Measurements from ENCODE around the gene ZP3.
"Not testable (repeated sequence)": the region's sequence is repeated elsewhere in the genome, so short reads cannot be mapped to it uniquely, and the experiment has no call there.

Gene ZP3

DNA sequence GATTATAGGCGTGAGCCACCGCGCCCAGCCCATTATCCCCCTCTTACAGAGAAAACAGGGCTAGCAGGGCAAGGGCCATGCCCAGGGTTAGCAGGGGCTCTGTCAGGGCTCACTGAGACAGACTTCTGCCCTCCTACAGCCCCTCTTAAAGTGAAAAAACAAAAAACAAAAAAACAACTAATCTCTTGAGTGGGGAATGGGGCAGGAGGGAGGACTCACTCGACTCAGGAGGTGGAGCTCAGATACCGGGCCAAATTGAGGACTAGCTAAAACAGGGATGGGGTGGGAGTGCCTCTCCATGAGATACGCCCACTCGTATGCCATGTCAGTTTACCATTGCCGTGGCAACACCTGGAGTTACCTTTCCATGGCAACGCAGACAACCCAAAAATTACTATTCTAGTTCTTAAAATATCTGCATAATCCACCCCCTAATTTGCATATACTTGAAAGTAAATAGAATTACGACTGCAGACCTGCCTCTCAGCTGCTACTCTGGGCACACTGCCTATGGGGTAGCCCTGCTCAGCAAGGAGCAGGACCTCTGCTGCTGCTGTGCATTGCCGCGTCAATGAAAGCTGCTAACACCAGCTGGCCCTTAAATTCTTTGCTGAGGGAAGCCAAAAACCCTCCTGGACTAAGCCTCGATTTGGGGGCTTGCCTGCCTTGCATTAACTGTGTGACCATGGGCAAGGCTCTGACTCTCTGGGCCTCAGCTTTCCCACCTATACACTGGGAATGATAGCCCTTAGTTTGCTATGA is 28.6 kb upstream of the ZP3 start:
- 0 out of 2 replicates have a peak overlapping the region, but pooled peaks have one; percentile 15 for H3K9ac ChIP-seq (ENCODE audit: low read depth, low read length)

DNA sequence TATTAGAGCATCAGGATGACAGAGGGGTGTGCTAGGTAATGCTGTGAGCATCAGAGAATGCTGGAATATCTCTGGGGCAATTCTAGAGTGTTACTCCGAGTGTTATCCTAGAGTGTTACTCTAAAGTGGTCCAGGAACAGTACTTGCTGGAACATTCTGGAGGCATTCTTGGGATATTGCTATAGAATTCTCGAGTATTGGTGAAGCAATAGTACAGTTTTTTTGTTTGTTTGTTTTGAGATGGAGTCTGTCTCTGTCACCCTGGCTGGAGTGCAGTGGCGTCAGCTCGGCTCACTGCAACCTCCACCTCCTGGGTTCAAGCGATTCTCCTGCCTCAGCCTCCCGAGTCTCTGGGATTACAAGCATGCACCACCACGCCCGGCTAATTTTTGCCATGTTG is 27.9 kb upstream of the ZP3 start:
- Histone ChIP-seq H3K4me1 (ENCODE audit: insufficient read depth, low read length) (peaks cover 25% of the 10 kb centered on the region), H3K36me3 (ENCODE audit: insufficient read depth, low read length) (no peaks in the 10 kb centered on the region), H3K9me3 (ENCODE audit: control insufficient read depth, insufficient read depth, low read length) (no peaks in the 10 kb centered on the region), H3K9ac (ENCODE audit: low read depth, low read length) (no peak overlapping the region)

More for the DNA sequence above, 28.6 kb upstream of the ZP3 start:
- Histone ChIP-seq H3K4me1 (ENCODE audit: insufficient read depth, low read length) (peaks cover 25% of the 10 kb centered on the region), H3K9me3 (ENCODE audit: control insufficient read depth, insufficient read depth, low read length) (no peaks in the 10 kb centered on the region), H3K36me3 (ENCODE audit: insufficient read depth, low read length) (no peaks in the 10 kb centered on the region)

DNA sequence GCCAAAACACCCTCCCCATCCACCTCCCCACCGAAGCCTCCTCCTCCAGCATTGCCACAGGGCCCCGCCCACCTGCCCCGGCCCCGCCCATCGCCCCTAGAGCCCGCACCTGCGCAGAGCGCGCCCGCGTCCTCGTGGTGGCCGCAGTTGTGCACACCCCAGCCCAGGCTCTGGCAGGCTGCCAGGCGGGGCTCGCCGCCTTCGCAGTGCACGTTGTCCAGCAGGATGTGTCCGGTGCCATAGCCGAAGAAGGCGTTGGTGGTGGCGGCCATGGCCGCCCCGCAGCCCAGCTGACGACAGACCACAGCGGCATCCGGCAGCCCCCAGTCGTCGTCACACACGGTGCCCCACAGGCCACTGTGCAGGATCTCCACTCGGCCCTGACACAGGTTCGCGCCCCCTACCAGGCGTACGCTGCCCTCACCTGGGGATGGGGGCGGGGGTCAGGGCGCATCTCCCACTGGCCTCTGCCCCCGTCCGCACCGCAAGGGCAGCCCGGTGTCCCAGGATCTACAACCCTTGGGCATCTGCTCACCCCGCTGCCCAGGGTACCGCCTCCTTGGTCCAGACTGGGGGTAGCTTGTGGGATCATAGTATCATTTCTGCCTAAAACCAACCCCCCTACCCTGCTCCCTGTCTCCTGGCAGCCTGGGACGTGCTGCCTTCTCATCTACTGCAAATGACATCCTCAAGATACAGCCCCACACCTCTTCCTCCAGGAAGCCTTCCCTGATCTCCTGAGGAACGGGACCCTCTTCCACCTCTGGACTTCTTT is 27.2 kb upstream of the ZP3 start:
- no peaks in the 10 kb centered on the region for H3K9me3 ChIP-seq (ENCODE audit: control insufficient read depth, insufficient read depth, low read length)
- H3K9ac ChIP-seq (ENCODE audit: low read depth, low read length), result peak overlapping the region; percentile 33; the same call in 1 of the 2 replicates
- no peaks in the 10 kb centered on the region for H3K36me3 ChIP-seq (ENCODE audit: insufficient read depth, low read length)
- peaks cover 24% of the 10 kb centered on the region for H3K4me1 ChIP-seq (ENCODE audit: insufficient read depth, low read length)

DNA sequence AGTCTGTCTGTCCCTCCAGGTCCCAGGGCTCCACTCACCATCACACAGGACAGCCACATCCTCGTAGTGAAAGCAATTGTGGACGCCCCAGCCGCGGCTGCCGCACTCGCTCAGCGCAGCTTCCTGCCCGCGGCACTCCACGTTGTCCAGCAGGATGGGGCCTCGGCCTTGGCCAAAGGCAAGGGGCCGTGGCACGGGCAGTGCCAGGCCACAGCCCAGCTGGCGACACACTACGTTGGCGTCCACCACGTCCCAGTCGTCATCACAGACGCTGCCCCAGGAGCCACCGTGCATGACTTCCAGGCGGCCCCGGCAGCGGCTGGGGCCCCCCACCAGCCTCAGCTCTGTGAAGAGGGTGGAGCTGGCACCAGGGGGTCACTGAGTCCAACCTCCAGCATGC is 24.5 kb upstream of the ZP3 start:
- no peaks in the 10 kb centered on the region for H3K9me3 ChIP-seq (ENCODE audit: control insufficient read depth, insufficient read depth, low read length)
- H3K36me3 ChIP-seq (ENCODE audit: insufficient read depth, low read length), result no peaks in the 10 kb centered on the region
- peaks cover 23% of the 10 kb centered on the region for H3K4me1 ChIP-seq (ENCODE audit: insufficient read depth, low read length)
- no peak overlapping the region for H3K9ac ChIP-seq (ENCODE audit: low read depth, low read length)

DNA sequence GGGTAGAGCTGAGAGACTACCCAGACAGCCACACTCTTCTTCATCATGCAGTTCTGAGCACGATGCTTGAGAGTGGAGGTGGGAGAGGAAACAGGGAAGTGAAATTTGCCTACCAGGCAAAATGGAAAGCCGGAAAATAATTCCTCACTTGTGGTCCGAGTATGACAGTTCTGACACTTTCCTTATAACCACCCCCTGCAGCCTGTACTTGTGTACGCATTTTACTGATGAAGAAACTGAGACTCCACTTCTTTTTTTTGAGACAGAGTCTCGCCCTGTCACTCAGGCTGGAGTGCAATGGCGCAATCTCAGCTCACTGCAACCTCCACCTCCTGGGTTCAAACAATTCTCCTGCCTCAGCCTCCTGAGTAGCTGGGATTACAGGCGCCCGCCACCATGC is 21.7 kb upstream of the ZP3 start:
- not testable (repeated sequence) for H3K36me3 ChIP-seq (ENCODE audit: insufficient read depth, low read length); H3K4me1 ChIP-seq (ENCODE audit: insufficient read depth, low read length); H3K9ac ChIP-seq (ENCODE audit: low read depth, low read length); H3K9me3 ChIP-seq (ENCODE audit: control insufficient read depth, insufficient read depth, low read length)

DNA sequence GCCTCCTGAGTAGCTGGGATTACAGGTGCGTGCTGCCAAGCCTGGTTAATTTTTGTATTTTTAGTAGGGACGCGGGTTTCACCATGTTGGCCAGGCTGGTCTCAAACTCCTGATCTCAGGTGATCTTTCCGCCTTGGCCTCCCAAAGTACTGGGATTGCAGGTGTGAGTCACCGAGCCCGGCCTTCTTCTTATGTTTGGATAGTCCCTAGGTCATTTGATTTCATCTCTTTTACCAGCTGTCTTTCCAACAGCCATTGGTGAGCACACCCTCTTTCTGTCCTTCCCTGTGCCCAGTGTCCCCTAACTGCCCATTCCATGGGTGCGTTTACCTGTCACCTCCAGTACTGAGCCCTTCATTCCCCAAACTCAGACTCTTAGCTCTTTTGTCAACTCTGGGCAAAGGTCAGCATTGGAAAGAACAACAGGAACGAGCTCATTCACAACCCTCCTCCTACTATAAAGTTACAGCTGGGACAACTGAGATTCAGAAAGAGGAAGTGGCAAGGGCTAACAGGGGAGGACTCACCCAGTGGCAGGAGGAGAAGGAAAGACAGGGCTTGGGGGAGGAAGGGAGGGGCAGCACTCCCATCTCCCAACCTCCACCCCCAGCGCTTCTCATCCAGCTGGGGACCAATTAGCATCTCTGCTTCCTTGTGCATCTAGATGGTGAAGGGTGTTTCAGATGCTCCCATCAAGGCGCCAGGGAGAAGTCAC is 20.8 kb upstream of the ZP3 start:
- Histone ChIP-seq H3K4me1 (ENCODE audit: insufficient read depth, low read length) (peaks cover 6% of the 10 kb centered on the region; the same call in 1 of the 2 replicates), H3K9ac (ENCODE audit: low read depth, low read length) (no peak overlapping the region), H3K9me3 (ENCODE audit: control insufficient read depth, insufficient read depth, low read length) (no peaks in the 10 kb centered on the region), H3K36me3 (ENCODE audit: insufficient read depth, low read length) (no peaks in the 10 kb centered on the region)

DNA sequence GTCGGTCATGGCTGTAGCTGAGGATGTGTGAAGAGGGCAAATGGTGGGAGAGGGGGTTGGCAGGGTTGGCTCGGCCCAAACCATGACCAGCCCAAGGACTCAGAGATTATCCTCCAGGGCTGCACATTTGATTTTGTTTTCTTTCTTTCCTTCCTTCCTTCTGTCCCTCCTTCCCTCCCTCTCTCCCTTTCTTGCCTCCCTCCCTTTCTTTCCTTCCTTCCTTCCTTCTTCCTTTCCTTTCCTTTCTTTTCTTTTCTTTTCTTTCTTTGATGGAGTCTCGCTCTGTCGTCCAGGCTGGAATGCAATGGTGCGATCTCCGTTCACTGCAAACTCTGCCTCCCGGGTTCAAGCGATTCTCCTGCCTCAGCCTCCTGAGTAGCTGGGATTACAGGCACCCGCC is 19.0 kb upstream of the ZP3 start:
- H3K36me3 ChIP-seq (ENCODE audit: insufficient read depth, low read length), result no peaks in the 10 kb centered on the region
- H3K9me3 ChIP-seq (ENCODE audit: control insufficient read depth, insufficient read depth, low read length), result no peaks in the 10 kb centered on the region
- no peak overlapping the region for H3K9ac ChIP-seq (ENCODE audit: low read depth, low read length)
- peaks cover 6% of the 10 kb centered on the region; the same call in 1 of the 2 replicates for H3K4me1 ChIP-seq (ENCODE audit: insufficient read depth, low read length)

DNA sequence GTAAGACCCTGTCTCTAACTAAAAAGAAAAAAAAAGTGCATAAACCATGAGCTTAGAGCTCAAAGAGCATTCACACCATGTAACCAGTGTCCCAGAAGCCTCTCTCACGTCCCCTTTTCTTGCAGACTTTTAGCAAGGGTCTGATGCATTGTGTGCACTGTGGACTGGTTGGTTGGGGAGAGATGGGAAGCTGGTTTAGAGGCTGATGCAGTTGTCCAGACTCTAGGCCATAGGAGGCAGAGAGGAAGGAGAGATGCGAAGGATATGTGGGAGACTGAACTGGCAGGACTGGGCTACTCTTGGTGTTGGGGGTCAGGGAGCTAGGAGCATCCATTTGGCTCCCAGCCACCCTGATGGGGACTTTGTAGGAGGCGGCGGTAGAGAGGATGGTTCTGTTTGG is 17.0 kb upstream of the ZP3 start:
- peaks cover 6% of the 10 kb centered on the region; the same call in 1 of the 2 replicates for H3K4me1 ChIP-seq (ENCODE audit: insufficient read depth, low read length)

DNA sequence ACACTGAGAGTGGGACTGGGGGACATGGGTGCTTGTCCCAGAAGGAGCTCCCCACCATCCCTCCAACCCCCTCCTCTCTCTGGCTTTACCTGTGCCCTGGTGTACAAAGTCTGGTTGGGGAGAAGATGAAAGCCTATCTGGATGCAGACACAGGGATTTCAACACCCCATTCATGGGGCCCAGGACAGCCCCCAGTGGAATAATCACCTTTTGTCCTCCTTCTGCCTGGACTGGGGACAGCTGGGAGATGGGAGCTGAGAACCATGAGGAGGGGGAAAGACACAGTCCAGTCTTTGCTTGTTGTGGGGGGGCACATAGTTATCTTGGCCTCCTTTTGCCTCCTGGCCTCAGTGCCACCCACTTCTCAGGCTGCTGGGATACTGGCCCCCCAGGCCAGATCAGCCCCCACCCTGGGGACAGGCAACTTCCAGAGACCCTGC is 16.6 kb upstream of the ZP3 start:
- no peaks in the 10 kb centered on the region for H3K9me3 ChIP-seq (ENCODE audit: control insufficient read depth, insufficient read depth, low read length)
- peak overlapping the region; percentile 52; the same call in 1 of the 2 replicates for H3K9ac ChIP-seq (ENCODE audit: low read depth, low read length)
- H3K36me3 ChIP-seq (ENCODE audit: insufficient read depth, low read length), result no peaks in the 10 kb centered on the region
- peaks cover 6% of the 10 kb centered on the region; the same call in 1 of the 2 replicates for H3K4me1 ChIP-seq (ENCODE audit: insufficient read depth, low read length)

More for the DNA sequence above, 17.0 kb upstream of the ZP3 start:
- Histone ChIP-seq H3K9me3 (ENCODE audit: control insufficient read depth, insufficient read depth, low read length) (no peaks in the 10 kb centered on the region), H3K9ac (ENCODE audit: low read depth, low read length) (no peak overlapping the region), H3K36me3 (ENCODE audit: insufficient read depth, low read length) (no peaks in the 10 kb centered on the region)

DNA sequence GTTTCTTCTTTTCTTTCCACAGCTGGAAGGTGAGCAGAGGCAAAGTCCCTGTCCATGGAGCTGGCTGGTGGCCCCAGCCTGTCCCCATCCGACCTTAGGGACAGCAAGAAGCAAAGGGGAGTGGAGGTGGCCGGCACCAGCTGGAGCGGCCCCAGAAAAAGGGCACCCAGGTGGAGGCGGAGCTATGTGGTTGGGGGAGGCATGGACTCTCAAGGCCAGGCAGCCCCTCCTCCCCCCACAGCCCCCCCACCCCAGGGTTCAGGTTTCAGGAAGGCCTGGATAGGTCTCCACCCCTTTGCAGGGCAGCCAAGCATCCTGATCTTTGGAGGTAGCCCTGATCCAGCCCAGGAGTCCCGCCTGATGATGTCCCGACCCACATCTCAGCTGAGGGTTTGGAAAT is 15.2 kb upstream of the ZP3 start, which contains the start of gene SSC4D:
Gene SSC4D (minus strand): TSS at position 161 of the 400 bp plus-strand sequence. CDS start 5,258 bp downstream, outside the sequence.
- H3K4me1 ChIP-seq (ENCODE audit: insufficient read depth, low read length), result no peaks in the 10 kb centered on the region; the same call in 1 of the 2 replicates
- no peaks in the 10 kb centered on the region for H3K9me3 ChIP-seq (ENCODE audit: control insufficient read depth, insufficient read depth, low read length)
- peak within 1 kb of the TSS; percentile 52; the same call in 1 of the 2 replicates for H3K9ac ChIP-seq (ENCODE audit: low read depth, low read length)
- no peaks in the 10 kb centered on the region for H3K36me3 ChIP-seq (ENCODE audit: insufficient read depth, low read length)

DNA sequence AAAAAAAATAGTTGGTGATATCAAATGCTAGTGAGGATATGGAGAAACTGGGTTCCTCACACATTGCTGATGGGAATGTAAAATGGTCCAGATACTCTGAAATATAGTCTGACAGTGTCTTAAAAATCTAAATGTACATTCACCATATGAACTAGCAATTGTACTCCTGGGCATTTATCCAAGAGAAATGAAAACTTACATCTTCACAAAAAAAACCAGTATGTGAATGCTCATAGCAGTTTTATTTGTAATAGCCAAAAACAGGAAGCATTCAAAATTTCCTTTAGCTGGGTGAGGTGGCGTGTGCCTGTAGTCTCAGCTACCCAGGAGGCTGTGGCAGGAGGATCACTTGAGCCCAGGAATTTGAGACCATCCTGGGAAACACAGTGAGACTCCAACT is 13.1 kb upstream of the ZP3 start:
- Histone ChIP-seq H3K4me1 (ENCODE audit: insufficient read depth, low read length) (no peaks in the 10 kb centered on the region; the same call in 1 of the 2 replicates), H3K9ac (ENCODE audit: low read depth, low read length) (no peak overlapping the region), H3K9me3 (ENCODE audit: control insufficient read depth, insufficient read depth, low read length) (no peaks in the 10 kb centered on the region), H3K36me3 (ENCODE audit: insufficient read depth, low read length) (no peaks in the 10 kb centered on the region)

DNA sequence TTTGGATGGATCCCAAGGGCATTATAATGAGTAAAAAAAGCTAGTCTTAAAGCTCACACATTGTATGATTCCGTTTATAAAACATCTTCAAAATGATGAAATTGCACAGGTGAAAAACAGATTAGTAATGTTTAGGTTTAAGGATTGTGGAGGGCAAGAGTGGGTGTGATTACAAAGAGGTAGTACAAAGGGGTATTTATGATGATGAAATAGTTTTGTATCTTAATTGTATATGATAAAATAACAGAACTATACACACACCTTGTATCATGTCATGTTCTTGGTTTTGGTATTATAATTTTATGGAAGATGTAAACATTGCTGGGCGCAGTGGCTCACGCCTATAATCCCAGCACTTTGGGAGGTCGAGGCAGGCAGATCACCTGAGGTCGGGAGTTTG is 12.5 kb upstream of the ZP3 start:
- H3K36me3 ChIP-seq (ENCODE audit: insufficient read depth, low read length), result no peaks in the 10 kb centered on the region
- no peak overlapping the region for H3K9ac ChIP-seq (ENCODE audit: low read depth, low read length)
- H3K4me1 ChIP-seq (ENCODE audit: insufficient read depth, low read length), result no peaks in the 10 kb centered on the region; the same call in 1 of the 2 replicates
- H3K9me3 ChIP-seq (ENCODE audit: control insufficient read depth, insufficient read depth, low read length), result no peaks in the 10 kb centered on the region

DNA sequence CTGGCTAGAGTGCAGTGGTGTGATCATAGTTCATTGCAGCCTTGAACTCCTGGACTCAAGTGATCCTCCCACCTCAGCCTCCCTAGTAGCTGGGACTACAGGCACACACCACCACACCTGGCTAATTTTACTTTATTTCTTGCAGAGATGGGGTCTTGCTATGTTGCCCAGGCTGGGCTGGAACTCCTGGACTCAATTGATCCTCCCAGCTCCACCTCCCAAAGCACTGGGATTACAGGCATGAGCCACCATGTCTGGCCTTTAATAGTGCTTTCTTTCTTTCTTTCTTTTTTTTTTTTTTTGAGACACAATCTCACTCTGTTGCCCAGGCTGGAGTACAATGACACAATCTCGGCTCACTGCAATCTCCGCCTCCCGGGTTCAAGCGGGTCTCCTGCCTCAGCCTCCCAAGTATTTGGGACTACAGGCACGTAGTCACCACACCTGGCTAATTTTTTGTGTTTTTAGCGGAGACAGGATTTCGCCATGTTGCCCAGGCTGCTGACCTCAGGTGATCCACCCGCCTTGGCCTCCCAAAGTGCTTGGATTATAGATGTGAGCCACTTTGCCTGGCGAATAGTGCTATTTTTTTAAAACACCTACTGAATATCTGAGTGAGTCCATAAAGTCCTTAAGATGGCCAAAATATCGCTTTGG is 7.0 kb upstream of the ZP3 start:
- H3K9me3 ChIP-seq (ENCODE audit: control insufficient read depth, insufficient read depth, low read length); H3K9ac ChIP-seq (ENCODE audit: low read depth, low read length); H3K36me3 ChIP-seq (ENCODE audit: insufficient read depth, low read length); H3K4me1 ChIP-seq (ENCODE audit: insufficient read depth, low read length): not testable (repeated sequence)

DNA sequence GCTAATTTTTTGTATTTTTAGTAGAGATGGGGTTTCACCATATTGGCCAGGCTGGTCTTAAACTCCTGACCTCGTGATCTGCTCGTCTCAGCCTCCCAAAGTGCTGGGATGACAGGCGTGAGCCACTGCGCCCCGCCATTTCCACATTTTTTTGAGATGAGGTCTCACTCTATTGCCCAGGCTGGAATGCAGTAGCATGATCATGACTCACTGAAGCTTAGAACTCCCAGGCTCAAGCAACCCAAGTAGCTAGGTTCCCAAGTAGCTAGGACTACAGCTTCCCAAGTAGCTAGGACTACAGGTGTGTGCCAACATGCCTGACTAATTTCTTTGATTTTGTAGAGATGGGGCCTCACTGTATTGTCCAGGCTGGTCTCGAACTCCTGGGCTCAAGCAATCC is 3.7 kb upstream of the ZP3 start:
- H3K4me1 ChIP-seq (ENCODE audit: insufficient read depth, low read length), result peaks cover 11% of the 10 kb centered on the region
- H3K36me3 ChIP-seq (ENCODE audit: insufficient read depth, low read length); H3K9me3 ChIP-seq (ENCODE audit: control insufficient read depth, insufficient read depth, low read length); H3K9ac ChIP-seq (ENCODE audit: low read depth, low read length): not testable (repeated sequence)
